WTC11 (cell line): Measurements from ENCODE around the gene RNU1-2. TPM values are rescaled to one million over a fixed set of nuclear protein-coding genes. Genes with fewer than 3 reads are reported as not detected.

Experiments used
- ATAC-seq: fragments of 200-7000 bp; cut with Tn5 transposase; 2 replicates; pipeline ENCODE4 v1.10.0; 2021; ENCODE audit warnings: mild to moderate bottlenecking, moderate library complexity
- CTCF ChIA-PET: fragments of 300-600 bp; sonication (Branson Sonifier 250); formaldehyde crosslinking; loops from one replicate; lab custom pipeline; 2021; ENCODE audit warnings: antibody characterized with exemption; lab: Charles Lee
- POLR2A ChIA-PET: fragments of 350-600 bp; sonication (Branson Sonifier 250); formaldehyde crosslinking; loops from one replicate; lab custom pipeline; 2021; ENCODE audit warnings: antibody characterized with exemption; lab: Charles Lee
- DNase-seq: peaks from one replicate; pipeline ENCODE4 v3.0.0; 2021; ENCODE audit warnings: low spot score
- H3K27ac Mint-ChIP-seq: 2 replicates; pipeline ENCODE4 v1.8.0; 2021; ENCODE audit warnings: mixed read lengths
- H3K27me3 Mint-ChIP-seq: 2 replicates; pipeline ENCODE4 v1.8.0; 2021; ENCODE audit warnings: low read depth, mild to moderate bottlenecking, moderate library complexity, mixed read lengths
- H3K36me3 Mint-ChIP-seq: 2 replicates; pipeline ENCODE4 v1.8.0; 2021; ENCODE audit warnings: mixed read lengths
- H3K4me1 Mint-ChIP-seq: 2 replicates; pipeline ENCODE4 v1.8.0; 2022; ENCODE audit warnings: mixed read lengths
- H3K4me3 Mint-ChIP-seq: 2 replicates; pipeline ENCODE4 v1.8.0; 2021; ENCODE audit warnings: mild to moderate bottlenecking, moderate library complexity, mixed read lengths
- H3K9me3 Mint-ChIP-seq: 2 replicates; pipeline ENCODE4 v1.8.0; 2021; ENCODE audit warnings: mixed read lengths
- ATF2 ChIP-seq: sonication (generic); formaldehyde crosslinking; IDR thresholded peaks from 2 replicates; pipeline ENCODE4 v1.8.1; 2022; ENCODE audit warnings: low read depth, missing genetic modification reagents, borderline replicate concordance
- CBFB ChIP-seq: sonication (generic); formaldehyde crosslinking; IDR thresholded peaks from 2 replicates; pipeline ENCODE4 v1.8.1; 2022; ENCODE audit warnings: mild to moderate bottlenecking, low read depth, missing genetic modification reagents
- CREM ChIP-seq: sonication (generic); formaldehyde crosslinking; IDR thresholded peaks from 2 replicates; pipeline ENCODE4 v1.8.1; 2022; ENCODE audit warnings: mild to moderate bottlenecking, missing genetic modification reagents, moderate library complexity
- ELF4 ChIP-seq: sonication (generic); formaldehyde crosslinking; IDR thresholded peaks from 2 replicates; pipeline ENCODE4 v1.8.1; 2022; ENCODE audit warnings: low read depth, mild to moderate bottlenecking, moderate library complexity, missing genetic modification reagents
- EMX1 ChIP-seq: fragments of 250-450 bp; sonication (Bioruptor Pico); IDR thresholded peaks from 2 replicates; pipeline ENCODE4 v1.8.0; 2021; ENCODE audit warnings: mild to moderate bottlenecking
- FOXJ3 ChIP-seq: sonication (generic); formaldehyde crosslinking; IDR thresholded peaks from 2 replicates; pipeline ENCODE4 v1.9.0; 2021; ENCODE audit warnings: missing genetic modification reagents, mild to moderate bottlenecking, borderline replicate concordance
- FOXK1 ChIP-seq: sonication (generic); formaldehyde crosslinking; IDR thresholded peaks from 2 replicates; pipeline ENCODE4 v1.8.0; 2022; ENCODE audit warnings: mild to moderate bottlenecking, moderate library complexity, missing genetic modification reagents
- GRHL2 ChIP-seq: fragments of 250-450 bp; sonication (Bioruptor Pico); IDR thresholded peaks from 2 replicates; pipeline ENCODE4 v1.8.0; 2022; ENCODE audit warnings: mild to moderate bottlenecking, moderate library complexity; ENCODE audit not compliant: insufficient replicate concordance, severe bottlenecking
- GTF2I ChIP-seq: fragments of 250-450 bp; sonication (Bioruptor Pico); conservative IDR thresholded peaks from 2 replicates; pipeline ENCODE4 v1.4.0; 2021; ENCODE audit warnings: mild to moderate bottlenecking
- MYBL2 ChIP-seq: sonication (generic); formaldehyde crosslinking; IDR thresholded peaks from 2 replicates; pipeline ENCODE4 v1.8.1; 2023; ENCODE audit warnings: mild to moderate bottlenecking, moderate library complexity, missing genetic modification reagents
- NFATC4 ChIP-seq: fragments of 250-450 bp; sonication (Bioruptor Pico); IDR thresholded peaks from 2 replicates; pipeline ENCODE4 v1.9.0; 2021; ENCODE audit warnings: mild to moderate bottlenecking
- NFE2L1 ChIP-seq: sonication (generic); formaldehyde crosslinking; IDR thresholded peaks from 2 replicates; pipeline ENCODE4 v1.8.1; 2023; ENCODE audit warnings: missing genetic modification reagents
- NFYB ChIP-seq: sonication (generic); formaldehyde crosslinking; conservative IDR thresholded peaks from 2 replicates; pipeline ENCODE4 v1.8.0; 2022; ENCODE audit warnings: low read depth, missing genetic modification reagents
- NR1H2 ChIP-seq: sonication (generic); formaldehyde crosslinking; IDR thresholded peaks from 2 replicates; pipeline ENCODE4 v1.9.0; 2021; ENCODE audit warnings: mild to moderate bottlenecking, moderate library complexity, missing genetic modification reagents
- SMAD3 ChIP-seq: sonication (generic); formaldehyde crosslinking; IDR thresholded peaks from 2 replicates; pipeline ENCODE4 v1.8.0; 2022; ENCODE audit warnings: missing genetic modification reagents, mild to moderate bottlenecking, borderline replicate concordance
- SMAD4 ChIP-seq: sonication (generic); formaldehyde crosslinking; IDR thresholded peaks from 2 replicates; pipeline ENCODE4 v1.8.0; 2022; ENCODE audit warnings: mild to moderate bottlenecking, missing genetic modification reagents
- SOX15 ChIP-seq: fragments of 250-450 bp; sonication (Bioruptor Pico); IDR thresholded peaks from 2 replicates; pipeline ENCODE4 v1.9.0; 2021; ENCODE audit warnings: mild to moderate bottlenecking
- TP53 ChIP-seq: sonication (generic); formaldehyde crosslinking; IDR thresholded peaks from 2 replicates; pipeline ENCODE4 v1.8.1; 2023; ENCODE audit warnings: mild to moderate bottlenecking, missing genetic modification reagents
- ZMAT4 ChIP-seq: fragments of 250-450 bp; sonication (Bioruptor Pico); IDR thresholded peaks from 2 replicates; pipeline ENCODE4 v1.9.0; 2021; ENCODE audit warnings: mild to moderate bottlenecking
- ZNF121 ChIP-seq: sonication (generic); formaldehyde crosslinking; IDR thresholded peaks from 2 replicates; pipeline ENCODE4 v1.8.0; 2023; ENCODE audit warnings: missing genetic modification reagents
- ZNF232 ChIP-seq: sonication (generic); formaldehyde crosslinking; IDR thresholded peaks from 2 replicates; pipeline ENCODE4 v1.8.0; 2022; ENCODE audit warnings: mild to moderate bottlenecking, missing genetic modification reagents
- ZNF263 ChIP-seq: sonication (generic); formaldehyde crosslinking; IDR thresholded peaks from 2 replicates; pipeline ENCODE4 v1.8.1; 2022; ENCODE audit warnings: low read depth, mild to moderate bottlenecking, moderate library complexity, missing genetic modification reagents
- ZNF317 ChIP-seq: sonication (generic); formaldehyde crosslinking; IDR thresholded peaks from 2 replicates; pipeline ENCODE4 v1.8.1; 2023; ENCODE audit warnings: low read depth, mild to moderate bottlenecking, moderate library complexity, missing genetic modification reagents, borderline replicate concordance
- total RNA-seq: library from RNA; stranded (reverse); gene quantifications from 3 replicates; pipeline ENCODE4 v1.2.3, GENCODE V29; 2021

RNU1-2 gene
- total RNA-seq, 1 experiment from 2014 or later: 1,197 TPM

- H3K27me3 Mint-ChIP-seq: no peaks in the 10 kb centered on the region
- H3K27ac Mint-ChIP-seq: no peak overlapping the region; the same call in 1 of the 2 replicates
- ATAC-seq (no peak), DNase-seq (no peak)
- TF ChIP-seq ATF2 (CRISPR knock-in tag) (no peak), ZMAT4 (CRISPR knock-in tag) (no peak), ZNF121 (CRISPR knock-in tag) (no peak), ELF4 (no peak), CBFB (no peak), MYBL2 (CRISPR knock-in tag) (no peak), SOX15 (CRISPR knock-in tag) (no peak), FOXK1 (CRISPR knock-in tag) (no peak), TP53 (CRISPR knock-in tag) (no peak), EMX1 (no peak), NFATC4 (CRISPR knock-in tag) (no peak), SMAD4 (CRISPR knock-in tag) (no peak), NFE2L1 (CRISPR knock-in tag) (no peak), FOXJ3 (no peak), SMAD3 (CRISPR knock-in tag) (no peak), ZNF263 (CRISPR knock-in tag) (no peak)
- H3K36me3 Mint-ChIP-seq: peaks cover 9% of the 10 kb centered on the region
- CTCF ChIA-PET: interaction anchor here (0.5 to 2.3 kb wide), 8 partner anchors 19 to 283 kb away, joined by 3 to 16 read pairs (median 4); partner anchors contain the start of gene CROCC
- no peak overlapping the region for H3K4me3 Mint-ChIP-seq
- peaks cover 15% of the 10 kb centered on the region for H3K4me1 Mint-ChIP-seq
- POLR2A ChIA-PET: interaction anchor here (0.7 to 2.3 kb wide), 2 partner anchors 15 to 384 kb away, joined by 3 to 6 read pairs; no protein-coding TSS in a partner anchor
- H3K9me3 Mint-ChIP-seq: no peaks in the 10 kb centered on the region
Measured at GRCh38 chr1:16903458-16903796, 7.6 kb downstream of the RNU1-2 start.

- DNase-seq (peak; percentile 97), ATAC-seq (peak; percentile 96)
- H3K36me3 Mint-ChIP-seq: peaks cover 9% of the 10 kb centered on the region
- no peaks in the 10 kb centered on the region for H3K9me3 Mint-ChIP-seq
- no peak overlapping the region for H3K4me3 Mint-ChIP-seq
- peaks cover 15% of the 10 kb centered on the region for H3K4me1 Mint-ChIP-seq
- H3K27me3 Mint-ChIP-seq: no peaks in the 10 kb centered on the region
- TF ChIP-seq ZNF317 (no peak), CREM (CRISPR knock-in tag) (peak; percentile 70), NFYB (CRISPR knock-in tag) (peak; percentile 44; the same call in 1 of the 2 replicates), NR1H2 (CRISPR knock-in tag) (no peak), GRHL2 (CRISPR knock-in tag) (no peak), GTF2I (CRISPR knock-in tag) (no peak), ZNF232 (CRISPR knock-in tag) (0 out of 2 replicates have a peak, but pooled peaks have one; percentile 60)
- H3K27ac Mint-ChIP-seq: no peak overlapping the region
- CTCF ChIA-PET: interaction anchor here (0.8 to 2.3 kb wide), 7 partner anchors 17 to 284 kb away, joined by 3 to 16 read pairs (median 4); partner anchors contain the start of gene CROCC
- POLR2A ChIA-PET: interaction anchor here (0.8 to 2.3 kb wide), 7 partner anchors 8 to 1741 kb away, joined by 3 to 6 read pairs (median 4); partner anchors contain the start of gene CROCC
Measured at GRCh38 chr1:16904560-16905109, 8.9 kb downstream of the RNU1-2 start.
